ENCODE measurements around the gene PHLDB2.
A peak's percentile ranks its signal among the peaks of the same experiment; 100 is the strongest.
"Not testable (repeated sequence)": the region's sequence is repeated elsewhere in the genome, so short reads cannot be mapped to it uniquely, and the experiment has no call there.

PHLDB2 gene

GRCh38 chr3:111859061-111859973 lies at the start of gene PHLDB2:
Gene PHLDB2 (plus strand): TSS chr3:111859265. CDS start chr3:111884078, 24,813 bp downstream.
- peak; percentile 49 for DNase-seq

- no peak for DNase-seq
Measured at GRCh38 chr3:111810909-111811308, 48.2 kb upstream of the PHLDB2 start.

GRCh38 chr3:111811811-111812210 lies 47.3 kb upstream of the PHLDB2 start:
- no peak for DNase-seq

- no peak for DNase-seq
Measured at GRCh38 chr3:111812701-111813100, 46.4 kb upstream of the PHLDB2 start.

- no peak for DNase-seq
Measured at GRCh38 chr3:111813441-111813840, 45.6 kb upstream of the PHLDB2 start.

GRCh38 chr3:111813979-111814378 lies 45.1 kb upstream of the PHLDB2 start:
- no peak for DNase-seq

GRCh38 chr3:111816771-111817170 lies 42.3 kb upstream of the PHLDB2 start:
- not testable (repeated sequence) for DNase-seq

- no peak for DNase-seq
Measured at GRCh38 chr3:111819927-111820326, 39.1 kb upstream of the PHLDB2 start.

- DNase-seq, result no peak
Measured at GRCh38 chr3:111820651-111821050, 38.4 kb upstream of the PHLDB2 start.

- no peak for DNase-seq
Measured at GRCh38 chr3:111821891-111822290, 37.2 kb upstream of the PHLDB2 start.

GRCh38 chr3:111822804-111823203 lies 36.3 kb upstream of the PHLDB2 start:
- no peak for DNase-seq

GRCh38 chr3:111823341-111823855 lies 35.7 kb upstream of the PHLDB2 start:
- DNase-seq, result no peak

- no peak for DNase-seq
Measured at GRCh38 chr3:111824351-111824750, 34.7 kb upstream of the PHLDB2 start.

GRCh38 chr3:111827871-111828270 lies 31.2 kb upstream of the PHLDB2 start:
- DNase-seq, result no peak

- DNase-seq, result no peak
Measured at GRCh38 chr3:111828530-111828929, 30.5 kb upstream of the PHLDB2 start.

GRCh38 chr3:111829023-111829422 lies 30.0 kb upstream of the PHLDB2 start:
- DNase-seq, result no peak

GRCh38 chr3:111831840-111832239 lies 27.2 kb upstream of the PHLDB2 start:
- DNase-seq, result no peak

GRCh38 chr3:111837112-111837511 lies 22.0 kb upstream of the PHLDB2 start:
- DNase-seq, result no peak

GRCh38 chr3:111838133-111838532 lies 20.9 kb upstream of the PHLDB2 start:
- DNase-seq, result no peak

GRCh38 chr3:111846039-111846438 lies 13.0 kb upstream of the PHLDB2 start:
- DNase-seq, result no peak

- no peak for DNase-seq
Measured at GRCh38 chr3:111846717-111847116, 12.3 kb upstream of the PHLDB2 start.

GRCh38 chr3:111848283-111848682 lies 10.8 kb upstream of the PHLDB2 start:
- no peak for DNase-seq

- no peak for DNase-seq
Measured at GRCh38 chr3:111848778-111849177, 10.3 kb upstream of the PHLDB2 start.

- no peak for DNase-seq
Measured at GRCh38 chr3:111850537-111850936, 8.5 kb upstream of the PHLDB2 start.

Measured in NCI-H1092 treated with DMSO at 0.1 percent for 48 hours (cell line).